H1 (cell line): Measurements from ENCODE around the gene RNU6-9. TPM values are rescaled to one million over a fixed set of nuclear protein-coding genes. Genes with fewer than 3 reads are reported as not detected.

Source experiments
- CTCF ChIA-PET: fragments of 300-600 bp; sonication (Branson Sonifier 250); formaldehyde crosslinking; loops from one replicate; lab custom pipeline; 2021; ENCODE audit not compliant: partially characterized antibody; lab: Charles Lee
- POLR2A ChIA-PET: fragments of 300-600 bp; sonication (Branson Sonifier 250); formaldehyde crosslinking; loops from one replicate; lab custom pipeline; 2021; ENCODE audit warnings: inconsistent platforms; ENCODE audit not compliant: partially characterized antibody; lab: Charles Lee
- DNase-seq, 2 experiments: peaks; one replicate each; pipeline versions ENCODE4 v3.0.0 to v3.0.0-alpha.2; 2010 to 2022; ENCODE audit warnings: low spot score in 2 of 2, low read depth in 1 of 2, mixed read lengths in 1 of 2
- FAIRE-seq: peaks from 2 replicates; lab custom pipeline; 2011; peaks lifted over from hg19 to GRCh38; lab: Jason Lieb, UNC
- H2AFZ ChIP-seq: 2 replicates; pipeline ENCODE4 v1.8.1; 2012; ENCODE audit warnings: low read length, inconsistent platforms
- H2AK5ac ChIP-seq: 2 replicates; pipeline ENCODE4 v1.6.1; 2013; ENCODE audit warnings: low read depth, low read length
- H2BK120ac ChIP-seq: replicated peaks from 2 replicates; pipeline ENCODE3; 2013; ENCODE audit warnings: low read depth, low read length, inconsistent platforms
- H2BK12ac ChIP-seq: 2 replicates; pipeline ENCODE4 v1.6.1; 2013; ENCODE audit warnings: low read depth, low read length
- H2BK15ac ChIP-seq: 2 replicates; pipeline ENCODE4 v1.6.1; 2013; ENCODE audit warnings: low read length
- H2BK20ac ChIP-seq: 2 replicates; pipeline ENCODE4 v1.6.1; 2013; ENCODE audit warnings: low read length
- H2BK5ac ChIP-seq: 2 replicates; pipeline ENCODE4 v1.6.1; 2013; ENCODE audit warnings: low read depth, low read length
- H3K14ac ChIP-seq: 2 replicates; pipeline ENCODE4 v1.6.1; 2013; ENCODE audit warnings: inconsistent platforms; ENCODE audit not compliant: insufficient read length
- H3K18ac ChIP-seq: 2 replicates; pipeline ENCODE4 v1.6.1; 2013; ENCODE audit warnings: low read length; ENCODE audit errors: extremely low read depth
- H3K23ac ChIP-seq: 2 replicates; pipeline ENCODE4 v1.6.1; 2013; ENCODE audit warnings: inconsistent platforms; ENCODE audit not compliant: insufficient read length
- H3K23me2 ChIP-seq: 2 replicates; pipeline ENCODE4 v1.6.1; 2013; ENCODE audit warnings: low read depth, low read length
- H3K27ac ChIP-seq: 2 replicates; pipeline ENCODE4 v1.6.1; 2011; ENCODE audit warnings: low read depth, low read length, inconsistent platforms
- H3K27me3 ChIP-seq, 4 experiments: replicated peaks in 1 of 4; 1 replicate in 1 of 4; 2 replicates in 3 of 4; pipeline versions ENCODE4 v1.6.1 to v1.8.1; 2011 to 2013; ENCODE audit warnings: low read length in 3 of 4, mild to moderate bottlenecking in 3 of 4, inconsistent platforms in 2 of 4, mixed read lengths in 2 of 4, moderate library complexity in 1 of 4; ENCODE audit not compliant: control insufficient read depth in 3 of 4, insufficient read depth in 3 of 4; ENCODE audit errors: extremely low read depth in 1 of 4
- H3K36me3 ChIP-seq, 4 experiments: 2 replicates each; pipeline versions ENCODE4 v1.6.1 to v1.8.1; 2011 to 2013; ENCODE audit warnings: mild to moderate bottlenecking in 4 of 4, low read length in 3 of 4, moderate library complexity in 2 of 4, control low read depth in 1 of 4, inconsistent platforms in 1 of 4; ENCODE audit not compliant: insufficient read depth in 4 of 4, control insufficient read depth in 2 of 4
- H3K4ac ChIP-seq: replicated peaks from 2 replicates; pipeline ENCODE3; 2013; ENCODE audit warnings: low read length, low read depth, mixed read lengths, inconsistent platforms; ENCODE audit not compliant: insufficient read length
- H3K4me1 ChIP-seq, 4 experiments: replicated peaks in 1 of 4; 1 replicate in 1 of 4; 2 replicates in 3 of 4; pipeline versions ENCODE4 v1.6.1 to v1.8.1; 2011 to 2013; ENCODE audit warnings: low read length in 3 of 4, inconsistent platforms in 2 of 4, mixed read lengths in 1 of 4; ENCODE audit not compliant: insufficient read depth in 4 of 4, control insufficient read depth in 3 of 4
- H3K4me2 ChIP-seq, 2 experiments: 2 replicates each; pipeline versions ENCODE4 v1.6.1 to v1.8.1; 2011 to 2013; ENCODE audit warnings: low read depth in 2 of 2, low read length in 2 of 2, control low read depth in 1 of 2, inconsistent platforms in 1 of 2, mild to moderate bottlenecking in 1 of 2; ENCODE audit not compliant: insufficient read depth in 1 of 2
- H3K4me3 ChIP-seq, 4 experiments: fragments of 200-600, 300-600 bp in 1 of 4; sonication (generic), shearing (Covaris generic), sonication (Bioruptor Twin) in 1 of 4; 2 replicates each; pipeline versions ENCODE4 v1.5.1 to v1.8.1; 2011 to 2016; ENCODE audit warnings: low read length in 4 of 4, low read depth in 3 of 4, control low read depth in 2 of 4, inconsistent platforms in 2 of 4, mild to moderate bottlenecking in 2 of 4, mixed read lengths in 1 of 4, moderate library complexity in 1 of 4; ENCODE audit not compliant: insufficient read depth in 2 of 4; ENCODE audit errors: extremely low read depth in 1 of 4
- H3K56ac ChIP-seq: replicated peaks from 2 replicates; pipeline ENCODE3; 2013; ENCODE audit warnings: low read depth, mild to moderate bottlenecking, mixed read lengths, low read length, inconsistent platforms; ENCODE audit not compliant: insufficient read length
- H3K79me1 ChIP-seq: 2 replicates; pipeline ENCODE4 v1.6.1; 2013; ENCODE audit warnings: low read depth, low read length, control low read depth
- H3K79me2 ChIP-seq, 2 experiments: 2 replicates each; pipeline versions ENCODE4 v1.6.1 to v1.8.1; 2012 to 2013; ENCODE audit warnings: low read length in 2 of 2, mild to moderate bottlenecking in 2 of 2, inconsistent platforms in 1 of 2; ENCODE audit not compliant: insufficient read depth in 2 of 2, control insufficient read depth in 1 of 2
- H3K9ac ChIP-seq, 4 experiments: replicated peaks in 1 of 4; 1 replicate in 1 of 4; 2 replicates in 3 of 4; pipeline versions ENCODE4 v1.6.1 to v1.8.1; 2011 to 2013; ENCODE audit warnings: low read depth in 3 of 4, low read length in 3 of 4, control low read depth in 2 of 4, mild to moderate bottlenecking in 2 of 4, moderate library complexity in 2 of 4, inconsistent platforms in 1 of 4; ENCODE audit errors: extremely low read depth in 1 of 4
- H3K9me3 ChIP-seq, 2 experiments: 2 replicates each; pipeline versions ENCODE4 v1.6.1 to v1.8.1; 2012 to 2013; ENCODE audit warnings: mild to moderate bottlenecking in 2 of 2, moderate library complexity in 2 of 2, control low read depth in 1 of 2, inconsistent platforms in 1 of 2, low read depth in 1 of 2, low read length in 1 of 2, mixed read lengths in 1 of 2; ENCODE audit not compliant: insufficient read depth in 2 of 2
- H4K20me1 ChIP-seq, 2 experiments: replicated peaks in 1 of 2; 2 replicates each; pipeline versions ENCODE3 to v1.8.1; 2011 to 2013; ENCODE audit warnings: inconsistent platforms in 2 of 2, low read length in 2 of 2, mild to moderate bottlenecking in 1 of 2; ENCODE audit not compliant: insufficient read depth in 2 of 2, control insufficient read depth in 1 of 2
- H4K5ac ChIP-seq: 2 replicates; pipeline ENCODE4 v1.6.1; 2013; ENCODE audit warnings: low read length, low read depth, mixed read lengths, inconsistent platforms; ENCODE audit not compliant: insufficient read length
- H4K8ac ChIP-seq: 2 replicates; pipeline ENCODE4 v1.8.0; 2013; ENCODE audit warnings: mild to moderate bottlenecking, moderate library complexity, low read length, inconsistent platforms; ENCODE audit not compliant: insufficient read depth; ENCODE audit errors: extremely low read depth
- H4K91ac ChIP-seq: replicated peaks from 2 replicates; pipeline ENCODE3; 2013; ENCODE audit warnings: low read length, mixed read lengths, inconsistent platforms; ENCODE audit not compliant: insufficient read length
- ATF2 ChIP-seq: IDR thresholded peaks from 2 replicates; pipeline ENCODE4 v1.6.1; 2012; ENCODE audit warnings: low read length, inconsistent platforms
- E2F6 ChIP-seq: IDR thresholded peaks from 2 replicates; pipeline ENCODE4 v1.6.1; 2012; ENCODE audit warnings: inconsistent platforms
- EGR1 ChIP-seq: IDR thresholded peaks from 2 replicates; pipeline ENCODE4 v1.6.1; 2011; ENCODE audit warnings: low read depth, low read length, borderline replicate concordance
- GABPA ChIP-seq: IDR thresholded peaks from 2 replicates; pipeline ENCODE4 v1.6.1; 2011; ENCODE audit warnings: mild to moderate bottlenecking, low read length, moderate library complexity, borderline replicate concordance; ENCODE audit not compliant: insufficient read depth
- KDM1A ChIP-seq: fragments of 200-600, 300-600 bp; sonication (generic); IDR thresholded peaks from 2 replicates; pipeline ENCODE4 v1.7.1; 2016; ENCODE audit warnings: mild to moderate bottlenecking, low read length, borderline replicate concordance
- MAFK ChIP-seq: IDR thresholded peaks from 2 replicates; pipeline ENCODE4 v1.6.1; 2012; ENCODE audit warnings: low read depth, mild to moderate bottlenecking, improper control_type of control experiment, low read length
- MAX ChIP-seq: IDR thresholded peaks from 2 replicates; pipeline ENCODE4 v1.6.1; 2012; ENCODE audit warnings: inconsistent platforms
- TCF12 ChIP-seq: IDR thresholded peaks from 2 replicates; pipeline ENCODE4 v1.6.1; 2011; ENCODE audit warnings: low read depth, mild to moderate bottlenecking, low read length
- WGBS, 2 experiments: shearing (Covaris generic) in 1 of 2; methylation state at CpG; one replicate each; pipeline versions ENCODE4 v1.1.6 to v1.1.7; 2013 to 2015; ENCODE audit warnings: low lambda C conversion rate in 2 of 2, mixed read lengths in 2 of 2, inconsistent platforms in 1 of 2, low coverage in 1 of 2, missing lambda C conversion rate in 1 of 2; ENCODE audit not compliant: insufficient replicate concordance in 2 of 2, insufficient coverage in 1 of 2, insufficient read length in 1 of 2; ENCODE audit errors: extremely low coverage in 1 of 2, missing lambda C conversion rate in 1 of 2; 5-methylcytosine and 5-hydroxymethylcytosine counted together
- polyA plus RNA-seq, 7 experiments: library from polyadenylated mRNA; depleted of rRNA in 3 of 7; stranded (reverse) in 5 of 7; unstranded in 2 of 7; fragments of >200 nt in 5 of 7; fragments of 200-250 nt in 2 of 7; gene quantifications; 1 replicate in 5 of 7; 2 replicates in 1 of 7; 4 replicates in 1 of 7; pipeline versions ENCODE4 v1.2.1 to v1.2.3, GENCODE V29; 2011 to 2013; ENCODE audit warnings: missing spikeins in 2 of 7, mixed read lengths in 2 of 7
- total RNA-seq: library from RNA; stranded (reverse); fragmentation: NEBNext Ultra II Directional; extraction: Animal tissue kit (Norgen Biotek cat#: 25700); gene quantifications from 2 replicates; pipeline ENCODE4 v1.2.1, GENCODE V29; 2021

The RNU6-9 gene
- total and polyA plus RNA-seq, 2 of the 8 experiments (the other 6 are each of a cell fraction or from before 2014, with no cell fraction given), result not detected

GRCh38 chr19:917323-918151 lies 24.3 kb downstream of the RNU6-9 start, which contains the start of gene KISS1R:
Gene KISS1R, plus strand, starts transcription at chr19:917333. Its CDS starts 170 bp downstream, at chr19:917503.
- Histone ChIP-seq H3K9ac (peak within 1 kb of the TSS in 1 of 4 experiments; percentile 68; a peak in 2 of 7 replicates), H3K79me2 (no peaks in the 10 kb centered on the region), H3K56ac (no peak within 1 kb of the TSS), H4K5ac (no peak within 1 kb of the TSS), H4K91ac (no peak within 1 kb of the TSS), H2BK120ac (no peak within 1 kb of the TSS), H2BK5ac (no peak within 1 kb of the TSS; the same call in 1 of the 2 replicates), H2AK5ac (no peak within 1 kb of the TSS), H3K27me3 (peaks cover 32 to 44% (median 38%) of the 10 kb centered on the region in 4 experiments), H3K4me1 (peaks cover 0 to 22% (median 11%) of the 10 kb centered on the region in 4 experiments; a peak in 5 of 7 replicates), H3K9me3 (no peaks in the 10 kb centered on the region), H3K14ac (no peak within 1 kb of the TSS), H3K18ac (peak within 1 kb of the TSS; percentile 60), H4K20me1 (peaks cover 0 to 6% of the 10 kb centered on the region in 2 experiments), H3K79me1 (no peaks in the 10 kb centered on the region), H4K8ac (peak within 1 kb of the TSS; percentile 51), H3K23ac (no peak within 1 kb of the TSS), H3K27ac (no peak within 1 kb of the TSS), H2BK12ac (no peak within 1 kb of the TSS), H2AFZ (peak within 1 kb of the TSS; percentile 42; the same call in 1 of the 2 replicates), H2BK20ac (no peak within 1 kb of the TSS), H3K4me2 (peak within 1 kb of the TSS; percentile 30 to 97), H3K4me3 (peak within 1 kb of the TSS; percentile 34 to 76 (median 54)), H3K23me2 (peaks cover 25% of the 10 kb centered on the region; the same call in 1 of the 2 replicates), H2BK15ac (no peak within 1 kb of the TSS), H3K36me3 (peaks cover 0 to 5% (median 0%) of the 10 kb centered on the region in 4 experiments; a peak in 1 of 8 replicates), H3K4ac (peak within 1 kb of the TSS; percentile 14)
- ChIA-PET POLR2A (interaction anchor here (2.2 kb wide), 1 partner anchor 54 kb away, joined by 10 read pairs; no protein-coding TSS in a partner anchor), CTCF (interaction anchor here (0.6 to 1.1 kb wide), 10 partner anchors 14 to 199 kb away, joined by 3 to 5 read pairs (median 3); partner anchors contain the start of gene WDR18)
- WGBS, 2 experiments, result 1% methylated on average over 52 of the region's 87 CpGs; no CpG with 5 or more reads in 1 of the 2 experiments
- FAIRE-seq (no peak), DNase-seq (peak in 1 of 2 experiments; percentile 91)
- TF ChIP-seq EGR1 (no peak), MAFK (no peak), E2F6 (peak; percentile 67), ATF2 (no peak; the same call in 1 of the 2 replicates), MAX (peak; percentile 55; the same call in 1 of the 2 replicates), KDM1A (peak; percentile 19; the same call in 1 of the 2 replicates), TCF12 (peak; percentile 81), GABPA (peak; percentile 75)
